ENCODE results near the gene ARPC4.

DNA sequence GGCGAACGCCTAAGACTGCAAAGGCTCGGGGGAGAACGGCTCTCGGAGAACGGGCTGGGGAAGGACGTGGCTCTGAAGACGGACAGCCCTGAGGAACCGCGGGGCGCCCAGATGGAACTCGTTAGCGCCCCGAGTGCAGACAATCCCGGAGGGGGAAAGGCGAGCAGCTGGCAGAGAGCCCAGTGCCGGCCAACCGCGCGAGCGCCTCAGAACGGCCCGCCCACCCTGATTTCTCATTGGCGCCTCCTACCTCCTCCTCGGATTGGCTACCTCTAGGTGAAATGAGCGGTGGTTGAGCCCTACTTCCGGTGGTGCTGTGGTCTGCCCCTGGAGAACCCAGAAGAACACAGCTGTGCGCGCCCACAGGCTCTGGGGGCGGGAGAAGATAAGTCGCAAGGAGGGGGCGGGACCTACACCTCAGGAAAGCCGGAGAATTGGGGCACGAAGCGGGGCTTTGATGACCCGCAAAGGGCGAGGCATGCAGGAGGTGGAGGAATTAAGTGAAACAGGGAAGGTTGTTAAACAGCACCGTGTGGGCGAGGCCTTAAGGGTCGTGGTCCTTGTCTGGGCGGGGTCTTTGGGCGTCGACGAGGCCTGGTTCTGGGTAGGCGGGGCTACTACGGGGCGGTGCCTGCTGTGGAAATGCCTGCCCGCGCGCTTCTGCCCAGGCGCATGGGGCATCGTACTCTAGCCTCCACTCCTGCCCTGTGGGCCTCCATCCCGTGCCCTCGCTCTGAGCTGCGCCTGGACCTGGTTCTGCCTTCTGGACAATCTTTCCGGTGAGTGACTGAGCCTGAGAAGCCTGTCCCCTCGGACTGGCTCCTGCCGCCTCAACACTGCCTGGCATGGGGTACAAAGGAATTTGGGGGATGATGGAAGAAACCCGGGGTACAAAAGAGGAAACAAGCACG, 43.0 kb upstream of the ARPC4 start, which contains the start of gene OGG1:
- peak in 2 of 4 donors; percentile 12 to 19 for TF ChIP-seq CTCF (IDR thresholded peaks at IDR 0.05)
- peak; percentile 56 for TF ChIP-seq POLR2A (IDR thresholded peaks at IDR 0.05)
